H9 (cell line): ENCODE results near the gene KRTAP2-2. TPM values are rescaled to one million over a fixed set of nuclear protein-coding genes. Genes with fewer than 3 reads are reported as not detected.

Experiments
- DNase-seq: peaks from one replicate; pipeline ENCODE4 v3.0.0-alpha.2; 2017
- H2AFZ ChIP-seq: one replicate; pipeline ENCODE4 v1.6.1; 2013; ENCODE audit warnings: mild to moderate bottlenecking, low read length, control low read depth, moderate library complexity
- H2AK5ac ChIP-seq: 2 replicates; pipeline ENCODE4 v1.6.1; 2013; ENCODE audit warnings: low read length, control low read depth, mixed read lengths; ENCODE audit not compliant: insufficient read length
- H2BK120ac ChIP-seq: one replicate; pipeline ENCODE4 v1.6.1; 2013; ENCODE audit warnings: low read depth, mild to moderate bottlenecking, low read length, control low read depth, inconsistent platforms; ENCODE audit not compliant: poor library complexity, severe bottlenecking
- H2BK12ac ChIP-seq: 2 replicates; pipeline ENCODE4 v1.6.1; 2013; ENCODE audit warnings: low read length, control low read depth, mixed read lengths, low read depth; ENCODE audit not compliant: insufficient read length
- H2BK15ac ChIP-seq: 2 replicates; pipeline ENCODE4 v1.6.1; 2013; ENCODE audit warnings: low read depth, low read length, control low read depth
- H2BK20ac ChIP-seq: one replicate; pipeline ENCODE4 v1.6.1; 2013; ENCODE audit warnings: low read depth, mild to moderate bottlenecking, low read length, control low read depth, inconsistent platforms; ENCODE audit not compliant: poor library complexity, severe bottlenecking
- H2BK5ac ChIP-seq: 2 replicates; pipeline ENCODE4 v1.6.1; 2013; ENCODE audit warnings: low read length, control low read depth, mixed read lengths; ENCODE audit not compliant: insufficient read length
- H3K14ac ChIP-seq: 2 replicates; pipeline ENCODE4 v1.6.1; 2013; ENCODE audit warnings: low read length, control low read depth; ENCODE audit not compliant: insufficient read depth
- H3K18ac ChIP-seq: 2 replicates; pipeline ENCODE4 v1.6.1; 2013; ENCODE audit warnings: low read depth, mild to moderate bottlenecking, mixed read lengths, low read length, control low read depth; ENCODE audit not compliant: insufficient read length
- H3K23ac ChIP-seq: 2 replicates; pipeline ENCODE4 v1.6.1; 2013; ENCODE audit warnings: low read length, control low read depth, mixed read lengths, low read depth; ENCODE audit not compliant: insufficient read length
- H3K23me2 ChIP-seq: 2 replicates; pipeline ENCODE4 v1.6.1; 2013; ENCODE audit warnings: low read depth, mild to moderate bottlenecking, mixed read lengths, low read length, control low read depth; ENCODE audit not compliant: insufficient read length, poor library complexity, severe bottlenecking
- H3K27ac ChIP-seq: 2 replicates; pipeline ENCODE4 v1.5.1; 2013; ENCODE audit warnings: low read length, control low read depth, mixed read lengths, low read depth; ENCODE audit not compliant: insufficient read length
- H3K27me3 ChIP-seq: 2 replicates; pipeline ENCODE4 v1.6.1; 2013; ENCODE audit warnings: low read length, control low read depth, inconsistent platforms; ENCODE audit not compliant: insufficient read depth
- H3K4ac ChIP-seq: 2 replicates; pipeline ENCODE4 v1.6.1; 2013; ENCODE audit warnings: low read depth, mild to moderate bottlenecking, control low read depth, inconsistent platforms, low read length, moderate library complexity
- H3K4me1 ChIP-seq: 2 replicates; pipeline ENCODE4 v1.6.1; 2013; ENCODE audit warnings: low read length, control low read depth, inconsistent platforms; ENCODE audit not compliant: insufficient read depth
- H3K4me2 ChIP-seq: 2 replicates; pipeline ENCODE4 v1.6.1; 2013; ENCODE audit warnings: low read length, control low read depth, mixed read lengths; ENCODE audit not compliant: insufficient read length, insufficient read depth
- H3K56ac ChIP-seq: 2 replicates; pipeline ENCODE4 v1.6.1; 2013; ENCODE audit warnings: low read depth, mild to moderate bottlenecking, mixed read lengths, low read length, control low read depth; ENCODE audit not compliant: insufficient read length
- H3K79me1 ChIP-seq: 2 replicates; pipeline ENCODE4 v1.6.1; 2013; ENCODE audit warnings: low read depth, mild to moderate bottlenecking, moderate library complexity, low read length, control low read depth, inconsistent platforms; ENCODE audit not compliant: insufficient read depth, poor library complexity, severe bottlenecking
- H3K79me2 ChIP-seq: 2 replicates; pipeline ENCODE4 v1.6.1; 2013; ENCODE audit warnings: low read length, control low read depth, inconsistent platforms; ENCODE audit not compliant: insufficient read depth
- H3K9ac ChIP-seq: 2 replicates; pipeline ENCODE4 v1.6.1; 2013; ENCODE audit warnings: low read length, control low read depth, mixed read lengths; ENCODE audit not compliant: insufficient read length; ENCODE audit errors: extremely low read depth
- H3K9me3 ChIP-seq: one replicate; pipeline ENCODE4 v1.6.1; 2013; ENCODE audit warnings: low read depth, low read length, inconsistent platforms; ENCODE audit not compliant: control insufficient read depth
- H3T11ph ChIP-seq: one replicate; pipeline ENCODE4 v1.6.1; 2013; ENCODE audit warnings: mild to moderate bottlenecking, low read length, control low read depth, inconsistent platforms
- H4K20me1 ChIP-seq: one replicate; pipeline ENCODE4 v1.6.1; 2013; ENCODE audit not compliant: control insufficient read depth, insufficient read length, insufficient read depth
- H4K5ac ChIP-seq: 2 replicates; pipeline ENCODE4 v1.6.1; 2013; ENCODE audit warnings: low read depth, mild to moderate bottlenecking, mixed read lengths, low read length, control low read depth; ENCODE audit not compliant: insufficient read length
- H4K8ac ChIP-seq: replicated peaks from 2 replicates; pipeline ENCODE4 v1.6.1; 2013; ENCODE audit warnings: low read length, control low read depth, mixed read lengths, low read depth; ENCODE audit not compliant: insufficient read length
- H4K91ac ChIP-seq: 2 replicates; pipeline ENCODE4 v1.6.1; 2013; ENCODE audit warnings: low read depth, mild to moderate bottlenecking, moderate library complexity, mixed read lengths, low read length, control low read depth; ENCODE audit not compliant: insufficient read length
- H3K27ac Mint-ChIP-seq, 3 experiments: 2 replicates in 2 of 3; 3 replicates in 1 of 3; pipeline ENCODE4 v1.8.0; 2020 to 2021; ENCODE audit warnings: mixed read lengths in 3 of 3, mild to moderate bottlenecking in 1 of 3, moderate library complexity in 1 of 3
- H3K27me3 Mint-ChIP-seq: 2 replicates; pipeline ENCODE4 v1.8.0; 2021; ENCODE audit warnings: low read depth, mild to moderate bottlenecking, moderate library complexity, mixed read lengths
- H3K36me3 Mint-ChIP-seq, 3 experiments: 2 replicates in 2 of 3; 3 replicates in 1 of 3; pipeline ENCODE4 v1.8.0; 2020 to 2021; ENCODE audit warnings: low read depth in 3 of 3, mixed read lengths in 3 of 3; ENCODE audit not compliant: insufficient read depth in 1 of 3
- H3K4me1 Mint-ChIP-seq, 2 experiments: 2 replicates each; pipeline ENCODE4 v1.8.0; 2020; ENCODE audit warnings: mixed read lengths in 2 of 2
- H3K4me3 Mint-ChIP-seq, 2 experiments: 2 replicates in 1 of 2; 3 replicates in 1 of 2; pipeline ENCODE4 v1.8.0; 2020 to 2021; ENCODE audit warnings: mild to moderate bottlenecking in 2 of 2, mixed read lengths in 2 of 2, moderate library complexity in 1 of 2
- H3K9me3 Mint-ChIP-seq, 2 experiments: 2 replicates in 1 of 2; 3 replicates in 1 of 2; pipeline ENCODE4 v1.8.0; 2020; ENCODE audit warnings: mild to moderate bottlenecking in 2 of 2, mixed read lengths in 2 of 2, moderate library complexity in 1 of 2
- CTCF ChIP-seq: fragments of 200-600 bp; sonication (generic); conservative IDR thresholded peaks from 3 replicates; pipeline ENCODE4 v1.8.0; 2021; ENCODE audit warnings: antibody characterized with exemption, mild to moderate bottlenecking
- WGBS: extraction: QIAGEN DNeasy Blood & Tissue Kit; methylation state at CpG from one replicate; pipeline ENCODE4 v1.1.7; 2013; ENCODE audit warnings: missing lambda C conversion rate, low lambda C conversion rate, mixed read lengths; ENCODE audit not compliant: insufficient read length; ENCODE audit errors: extremely low coverage; 5-methylcytosine and 5-hydroxymethylcytosine counted together
- total RNA-seq: library from RNA; stranded (reverse); gene quantifications from 2 replicates; pipeline ENCODE4 v1.2.1, GENCODE V29; 2021

The KRTAP2-2 gene
- total RNA-seq, 1 experiment from 2014 or later: not detected

GRCh38 chr17:41061964-41062363 lies 6.9 kb upstream of the KRTAP2-2 start:
- peaks cover 4 to 13% of the 10 kb centered on the region in 2 experiments for H3K4me1 Mint-ChIP-seq

More at GRCh38 chr17:41061964-41062363, 6.9 kb upstream of the KRTAP2-2 start:
- Histone ChIP-seq H2AFZ (no peak overlapping the region), H2AK5ac (no peak overlapping the region), H3K18ac (no peak overlapping the region), H3K14ac (no peak overlapping the region), H3K9me3 (no peaks in the 10 kb centered on the region), H3K79me1 (no peaks in the 10 kb centered on the region), H3T11ph (no peak overlapping the region), H4K8ac (no peak overlapping the region), H3K9ac (no peak overlapping the region), H2BK20ac (no peak overlapping the region), H3K4me2 (no peak overlapping the region), H3K79me2 (no peaks in the 10 kb centered on the region), H4K20me1 (no peaks in the 10 kb centered on the region), H2BK5ac (no peak overlapping the region), H4K91ac (no peak overlapping the region), H3K4me1 (no peaks in the 10 kb centered on the region), H4K5ac (no peak overlapping the region), H2BK12ac (no peak overlapping the region), H2BK15ac (no peak overlapping the region), H3K4ac (no peak overlapping the region), H3K56ac (no peak overlapping the region), H2BK120ac (no peak overlapping the region), H3K27ac (no peak overlapping the region), H3K27me3 (no peaks in the 10 kb centered on the region), H3K23me2 (no peaks in the 10 kb centered on the region), H3K23ac (no peak overlapping the region)
- Mint-ChIP-seq H3K27me3 (no peaks in the 10 kb centered on the region), H3K9me3 (no peaks in the 10 kb centered on the region; a peak in 1 of 5 replicates), H3K4me3 (no peak overlapping the region), H3K27ac (no peak overlapping the region), H3K36me3 (no peaks in the 10 kb centered on the region; a peak in 1 of 7 replicates)
- DNase-seq: no peak
- WGBS: no CpG with 5 or more reads among the region's 1 CpG
- TF ChIP-seq CTCF: no peak
